Stimulated activated naive CD4-positive, alpha-beta T cell (primary cell): ENCODE results near the gene ANKS1A.
"Not testable (repeated sequence)": the region's sequence is repeated elsewhere in the genome, so short reads cannot be mapped to it uniquely, and the experiment has no call there.

Source experiments
- DNase-seq, 6 experiments: peaks; one replicate each; lab custom pipeline; 2025; lab: John Stamatoyannopoulos, UW

Gene ANKS1A

DNA sequence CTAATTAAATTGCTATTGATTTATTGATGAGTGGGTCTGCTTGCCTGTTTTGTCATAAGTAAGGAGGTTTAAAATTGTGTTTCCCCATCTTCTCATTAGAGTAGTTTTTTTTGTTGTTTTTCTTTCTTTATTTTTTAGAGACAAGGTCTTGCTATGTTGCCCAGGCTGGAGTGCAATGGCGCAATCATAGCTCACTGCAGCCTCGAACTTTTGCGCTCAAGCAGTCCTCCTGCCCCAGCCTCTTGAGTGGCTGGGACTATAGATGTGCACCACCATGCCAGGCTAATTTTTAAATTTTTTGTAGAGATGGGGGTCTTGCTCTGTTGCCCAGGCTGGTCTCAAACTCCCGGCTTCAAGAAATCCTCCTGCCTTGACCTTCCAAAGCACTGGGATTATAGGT lies 31.0 kb downstream of the ANKS1A start:
- DNase-seq, result no peak

DNA sequence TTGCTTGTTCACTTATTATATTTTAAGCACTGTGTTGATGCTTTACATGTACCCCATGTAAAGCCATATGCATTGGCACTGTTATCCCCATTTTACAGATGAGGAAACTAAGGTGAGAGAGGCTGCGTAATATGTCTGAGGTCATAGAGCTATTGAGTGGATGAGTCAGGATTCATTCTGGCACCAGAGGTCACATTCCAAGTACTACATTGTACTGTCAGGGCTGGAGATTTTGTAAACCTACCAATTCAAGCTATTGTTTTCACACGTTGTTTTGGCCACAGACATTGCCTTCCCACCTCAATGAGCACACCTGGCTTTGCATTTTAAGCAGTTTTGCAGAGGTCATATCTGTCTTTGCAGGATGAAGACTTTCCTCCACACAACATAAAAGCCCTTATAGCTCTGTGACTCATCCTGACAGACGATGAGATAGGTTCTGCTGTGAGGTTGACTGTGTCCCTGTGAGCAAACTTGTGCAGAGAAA lies 33.2 kb downstream of the ANKS1A start:
- DNase-seq, result no peak

DNA sequence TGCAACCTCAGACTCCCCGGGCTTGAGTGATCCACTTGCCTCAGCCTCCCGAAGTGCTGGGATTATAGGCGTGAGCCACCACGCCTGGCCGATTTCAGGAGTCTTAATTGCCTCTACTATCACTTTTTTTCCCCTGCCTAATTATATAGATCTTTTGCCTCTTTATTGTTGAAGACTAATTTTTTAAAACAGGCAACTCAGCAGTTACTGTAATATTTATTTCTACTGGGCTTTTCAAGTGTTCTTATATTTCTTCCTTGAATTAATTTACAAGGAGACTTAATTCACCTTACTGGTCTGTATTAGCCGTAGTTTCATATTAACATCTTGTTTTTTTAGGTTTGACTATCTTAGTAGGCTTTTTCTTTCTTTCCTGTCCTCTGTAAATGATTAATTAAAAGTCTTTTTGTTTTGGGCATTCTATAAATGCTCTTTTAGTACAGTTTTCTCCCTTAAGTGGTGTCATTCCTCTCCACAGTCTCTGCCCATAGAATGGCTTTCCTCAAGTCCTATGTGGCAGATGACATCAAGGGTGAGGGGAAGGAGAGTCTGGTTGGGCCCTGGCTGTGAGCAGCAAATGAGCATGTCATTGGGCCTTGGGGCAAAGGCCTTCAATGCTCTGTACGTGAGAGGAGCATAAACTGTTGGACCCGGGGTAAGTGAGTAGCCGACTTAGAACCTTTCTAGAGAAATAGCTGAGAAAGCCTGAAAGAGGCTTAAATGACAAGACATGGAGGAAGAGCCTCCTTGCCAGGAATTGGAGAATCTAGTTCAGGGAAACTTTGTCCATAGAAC lies 36.0 kb downstream of the ANKS1A start:
- DNase-seq, result no peak

DNA sequence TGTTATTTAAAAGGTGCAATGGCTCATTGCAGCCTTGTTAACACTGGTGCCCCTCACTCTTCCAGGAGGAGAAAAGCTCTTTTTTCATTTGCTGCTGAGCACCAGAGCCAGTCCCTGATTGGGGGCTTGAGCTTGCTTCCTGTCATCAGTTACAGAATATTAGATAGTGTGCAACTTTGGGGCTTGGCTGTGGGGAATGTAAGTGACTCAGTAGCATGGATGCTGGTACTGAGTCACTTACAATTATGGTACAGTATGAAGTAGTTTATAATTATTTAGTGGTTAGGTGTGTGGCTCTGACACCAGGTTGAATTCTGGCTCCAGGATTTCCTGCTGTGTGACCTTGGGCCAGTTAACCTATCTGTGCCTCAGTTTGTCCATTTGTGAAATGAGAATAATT lies 37.6 kb downstream of the ANKS1A start:
- DNase-seq, result no peak

DNA sequence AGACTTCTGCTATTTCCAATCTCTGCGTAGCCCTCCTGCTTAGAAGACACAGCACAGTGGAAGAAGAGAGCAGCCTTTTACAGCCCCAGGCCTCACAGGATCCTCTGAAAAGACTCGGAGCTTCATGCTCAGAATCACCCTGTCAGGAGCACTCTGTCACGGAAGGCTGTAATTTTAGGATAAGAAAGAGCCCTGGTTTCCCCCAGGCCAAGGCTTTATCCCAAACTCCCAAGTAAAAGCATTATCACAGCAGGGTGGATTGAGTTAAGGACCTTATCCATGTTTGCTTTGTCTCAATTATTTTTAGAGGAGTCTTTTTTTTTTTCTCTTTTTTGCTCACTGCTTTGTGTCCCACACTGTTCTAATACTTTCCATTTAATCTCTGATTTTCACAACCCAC lies 39.2 kb downstream of the ANKS1A start:
- DNase-seq, result no peak

DNA sequence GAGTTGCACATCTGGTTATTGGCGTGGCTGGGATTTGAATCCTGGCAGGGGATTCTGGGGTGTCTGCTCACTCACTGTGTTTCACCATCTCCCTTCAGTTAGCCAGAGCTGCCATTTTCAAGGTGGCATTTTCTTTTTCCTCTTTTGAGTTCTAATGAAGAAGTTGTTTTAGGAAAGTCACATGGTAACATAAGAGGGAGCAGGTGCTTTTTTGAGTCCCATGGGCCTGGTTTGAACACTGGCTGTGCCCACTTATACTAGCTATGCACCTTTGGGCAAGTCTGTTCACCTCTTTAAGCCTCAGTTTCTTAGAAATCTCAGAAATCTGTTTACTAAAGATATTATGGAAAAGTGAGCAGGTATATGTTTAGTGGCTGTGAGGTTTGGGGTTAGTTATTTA lies 39.6 kb downstream of the ANKS1A start:
- DNase-seq, result no peak

DNA sequence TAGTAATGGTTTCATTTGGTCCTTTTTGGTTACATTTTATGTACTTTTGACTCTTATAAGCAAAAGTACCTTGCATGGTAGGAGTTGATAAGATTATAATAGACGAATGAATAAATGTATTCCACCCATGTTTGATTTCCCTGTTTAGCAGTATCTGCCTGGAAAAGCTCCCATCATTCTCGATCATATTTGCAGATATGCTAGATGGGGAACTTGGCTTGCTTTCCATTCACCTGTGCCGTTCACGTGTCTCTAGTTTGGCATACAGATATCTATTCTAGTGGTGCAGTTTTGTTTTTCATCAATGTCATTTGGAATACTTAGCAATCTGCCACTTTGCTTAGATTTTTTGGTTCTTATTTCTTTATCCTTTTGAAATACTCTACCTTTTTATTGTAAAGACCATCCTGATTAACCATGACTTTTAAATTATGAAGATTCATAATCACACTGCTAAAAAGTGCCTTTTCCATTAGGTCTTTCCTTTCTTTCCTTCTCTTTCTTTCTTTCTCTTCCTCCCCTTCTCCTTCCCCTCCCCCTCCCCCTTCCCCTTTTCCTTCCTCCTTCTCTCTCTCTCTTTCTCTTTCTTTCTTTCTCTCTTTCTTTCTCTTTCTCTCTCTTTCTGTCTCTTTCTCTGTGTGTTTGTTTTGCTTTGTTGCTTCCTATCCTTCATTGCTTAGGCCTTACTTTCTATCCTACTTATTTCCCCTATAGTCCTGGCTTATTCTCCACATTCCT lies 40.4 kb downstream of the ANKS1A start:
- DNase-seq, result no peak

DNA sequence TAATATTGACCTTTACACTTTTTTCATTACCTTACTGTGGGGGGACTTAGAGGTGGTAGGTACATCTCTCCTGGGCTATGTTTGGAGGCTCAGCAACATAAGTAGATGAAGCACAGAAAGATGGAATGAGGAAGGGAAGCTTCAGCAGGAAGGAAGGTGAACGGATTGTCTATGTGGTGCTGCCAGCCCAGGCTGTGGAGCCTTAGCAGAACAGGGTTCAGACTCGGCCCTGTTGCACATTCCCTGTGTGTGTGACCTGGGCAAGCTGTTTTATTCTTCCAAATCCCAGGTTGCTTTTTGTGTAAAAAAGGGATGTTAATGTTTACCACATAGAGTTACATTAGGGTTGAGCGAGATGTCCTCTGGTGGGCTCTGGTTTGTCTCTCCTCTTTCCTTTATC lies 41.2 kb downstream of the ANKS1A start:
- DNase-seq, result no peak

DNA sequence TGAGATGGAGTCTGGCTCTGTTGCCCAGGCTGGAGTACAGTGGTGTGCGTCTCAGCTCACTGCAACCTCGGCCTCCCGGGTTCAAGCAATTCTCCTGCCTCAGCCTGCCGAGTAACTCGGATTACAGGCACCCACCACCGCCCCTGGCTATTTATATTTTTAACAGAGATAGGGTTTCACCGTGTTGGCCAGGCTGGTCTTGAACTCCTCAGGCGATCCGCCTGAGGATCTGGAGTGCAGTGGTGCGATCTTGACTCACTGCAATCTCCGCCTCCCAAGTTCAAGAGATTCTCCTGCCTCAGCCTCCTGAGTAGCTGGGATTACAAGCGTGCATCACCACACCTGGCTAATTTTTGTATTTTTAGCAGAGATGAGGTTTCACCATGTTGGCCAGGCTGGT lies 43.1 kb downstream of the ANKS1A start:
- not testable (repeated sequence) for DNase-seq

DNA sequence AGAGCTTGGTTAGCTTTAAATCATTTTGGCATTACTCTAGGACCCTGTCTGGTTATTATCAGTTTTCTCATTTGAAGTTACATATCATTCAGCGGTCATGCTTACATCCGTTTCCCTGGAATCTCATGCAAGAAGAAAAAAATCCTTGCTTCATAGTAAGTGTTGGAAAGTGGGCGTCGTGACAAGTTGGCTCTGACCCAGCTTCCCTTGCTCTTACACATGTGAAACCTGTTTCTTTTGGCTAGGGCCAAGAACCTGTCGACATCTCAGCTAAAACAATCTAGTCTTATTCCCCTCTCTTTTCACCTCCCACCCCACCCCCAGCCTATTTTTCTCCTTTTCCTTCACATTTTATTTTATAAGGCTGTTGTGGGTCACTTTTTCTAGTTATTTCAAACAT lies 45.5 kb downstream of the ANKS1A start:
- no peak for DNase-seq

DNA sequence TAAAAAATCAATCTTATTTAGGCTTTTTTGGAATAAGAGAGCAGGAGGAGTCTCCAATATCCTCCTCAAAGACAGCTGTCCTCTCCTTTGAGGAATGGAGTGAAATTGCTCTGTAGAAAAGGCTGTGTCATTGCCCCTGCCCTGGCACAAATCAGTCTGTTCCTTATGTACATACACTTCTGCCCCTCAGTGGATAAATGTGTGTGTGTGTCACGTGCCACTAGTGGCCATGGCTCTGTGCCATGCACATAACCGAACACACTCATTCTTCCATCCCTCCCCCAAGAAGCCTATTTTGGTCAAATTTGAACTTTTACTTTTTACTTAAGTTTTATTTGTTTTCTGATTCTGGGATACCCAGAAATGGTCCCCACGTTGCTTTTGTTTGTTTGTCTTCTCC lies 49.2 kb downstream of the ANKS1A start:
- DNase-seq, result no peak

DNA sequence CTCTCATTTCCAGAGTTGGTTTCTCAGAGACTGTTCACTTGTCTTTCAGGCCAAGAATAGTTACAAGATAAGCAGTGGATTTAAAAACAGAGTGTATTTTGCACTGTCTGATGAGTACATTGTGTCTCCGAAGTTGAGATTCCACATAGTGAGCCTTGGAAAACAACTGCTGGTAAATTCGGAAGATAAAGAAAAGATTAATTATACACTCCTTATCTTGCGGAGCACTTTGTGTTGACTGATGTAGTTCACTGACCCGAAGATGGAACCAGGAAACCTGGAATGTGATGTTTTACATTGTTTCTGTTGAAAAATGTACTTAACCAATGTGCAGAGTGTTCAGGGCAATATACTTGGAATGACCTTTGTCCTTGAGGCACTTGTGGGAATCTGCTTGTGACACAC lies 51.0 kb downstream of the ANKS1A start:
- no peak for DNase-seq

DNA sequence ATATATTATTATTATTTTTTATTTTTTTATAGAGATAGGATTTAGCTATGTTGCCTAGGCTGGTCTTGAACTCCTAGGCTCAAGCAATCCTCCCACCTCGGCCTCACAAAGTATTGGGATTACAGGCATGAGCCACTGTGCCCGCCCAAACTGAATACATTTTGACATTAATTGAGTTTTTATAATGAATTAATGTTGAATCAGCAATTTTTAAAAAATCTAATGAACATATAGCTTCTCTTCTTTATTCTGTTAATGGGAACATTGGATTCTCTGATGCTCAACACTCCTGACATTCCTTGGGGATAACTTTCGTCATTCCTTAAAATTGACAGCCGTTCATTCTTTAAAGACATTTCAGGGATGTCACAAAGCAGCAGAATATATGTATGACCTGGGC lies 52.4 kb downstream of the ANKS1A start:
- DNase-seq, result no peak

DNA sequence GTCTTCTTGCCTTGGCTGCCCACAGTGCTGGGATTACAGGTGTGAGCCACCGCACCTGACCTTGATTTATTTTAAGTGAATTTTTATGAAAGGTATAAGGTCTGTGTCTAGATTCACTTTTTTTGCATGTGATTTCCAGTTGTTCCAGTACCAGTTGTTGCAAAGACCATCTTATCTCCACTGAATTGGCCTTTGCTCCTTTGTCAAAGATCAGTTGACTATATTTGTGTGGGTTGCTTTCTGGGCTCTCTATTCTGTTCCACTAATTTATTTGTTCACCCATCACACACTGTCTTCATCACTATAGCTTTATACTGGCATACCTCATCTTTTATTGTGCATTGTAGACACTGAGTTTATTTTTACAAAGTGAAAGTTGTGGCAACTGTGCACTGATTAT lies 56.3 kb downstream of the ANKS1A start:
- no peak for DNase-seq

DNA sequence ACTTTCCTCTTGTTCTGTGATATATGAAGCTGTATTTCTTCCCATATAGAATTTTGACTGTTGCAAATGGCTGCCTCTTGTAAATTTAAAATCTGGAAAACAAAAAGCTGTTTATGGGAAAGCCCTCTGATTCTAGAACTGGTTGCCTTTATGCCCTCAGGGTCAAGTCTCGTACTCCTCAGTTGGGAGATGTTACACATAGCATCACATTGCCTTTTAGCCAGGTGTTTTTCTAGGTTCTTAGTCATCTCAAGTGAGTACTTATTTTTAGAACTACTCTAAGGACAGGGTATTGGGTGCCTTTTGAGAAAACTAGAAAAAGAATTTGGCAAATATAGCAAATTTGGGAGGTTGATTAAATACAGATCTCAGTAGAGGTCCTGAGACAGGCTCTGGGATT lies 58.5 kb downstream of the ANKS1A start:
- DNase-seq, result no peak

DNA sequence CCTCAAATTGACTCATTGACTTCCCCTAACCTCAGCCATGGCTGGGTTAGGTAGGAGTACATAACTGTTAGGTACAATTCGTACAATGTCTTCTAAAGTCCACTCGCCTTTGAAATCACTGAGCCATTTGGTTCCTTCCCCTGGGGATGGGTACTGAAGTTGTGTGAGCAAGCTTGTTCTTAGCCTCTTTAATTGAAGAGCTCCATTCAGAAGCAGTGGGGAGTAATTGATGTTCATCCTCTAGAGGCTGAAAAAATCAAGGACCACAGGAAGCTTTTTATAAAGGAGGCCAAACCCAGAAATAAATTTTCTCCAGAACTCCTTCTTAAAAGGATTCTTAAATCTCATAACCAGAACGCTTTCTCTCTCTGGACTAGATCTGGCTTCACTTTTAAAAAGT lies 60.6 kb downstream of the ANKS1A start:
- no peak for DNase-seq

DNA sequence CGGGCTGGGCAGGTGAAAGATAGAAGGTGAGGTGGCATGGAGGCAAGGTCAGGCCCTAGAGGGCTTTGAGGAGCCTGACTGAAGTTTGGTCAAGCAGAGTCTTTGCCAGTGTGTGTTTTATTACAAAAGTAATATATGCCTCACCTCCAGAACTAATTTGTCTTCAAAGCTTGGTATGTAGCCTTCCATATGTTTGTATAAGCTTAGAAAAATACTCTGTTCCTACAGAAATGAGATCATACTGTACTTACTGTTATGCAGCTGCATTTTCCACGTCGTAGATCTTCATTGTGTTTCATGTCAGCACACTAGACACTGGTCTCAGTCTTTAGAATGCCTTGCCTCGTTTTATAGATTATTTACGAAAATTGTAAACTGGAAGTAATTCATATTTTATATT lies 61.8 kb downstream of the ANKS1A start:
- DNase-seq, result no peak

DNA sequence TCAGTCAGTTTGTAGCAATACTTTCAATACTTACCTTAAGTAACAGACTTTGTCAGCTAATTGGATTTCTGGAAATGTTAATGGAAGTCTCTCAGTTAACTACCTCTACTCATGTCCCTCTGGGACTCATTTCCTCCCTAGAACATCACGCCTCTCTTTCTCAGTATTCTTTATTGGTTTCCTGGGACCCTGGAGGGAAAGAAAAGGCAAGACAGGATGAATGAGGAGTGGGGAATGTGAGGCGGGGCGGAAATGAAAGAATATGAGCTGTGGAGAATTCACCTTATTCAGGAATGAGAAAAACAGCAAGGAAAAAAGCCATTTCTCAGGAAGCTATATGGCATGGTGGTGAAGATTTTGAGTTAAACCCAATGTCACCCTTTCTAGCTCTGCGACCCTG lies 62.7 kb downstream of the ANKS1A start:
- no peak for DNase-seq

DNA sequence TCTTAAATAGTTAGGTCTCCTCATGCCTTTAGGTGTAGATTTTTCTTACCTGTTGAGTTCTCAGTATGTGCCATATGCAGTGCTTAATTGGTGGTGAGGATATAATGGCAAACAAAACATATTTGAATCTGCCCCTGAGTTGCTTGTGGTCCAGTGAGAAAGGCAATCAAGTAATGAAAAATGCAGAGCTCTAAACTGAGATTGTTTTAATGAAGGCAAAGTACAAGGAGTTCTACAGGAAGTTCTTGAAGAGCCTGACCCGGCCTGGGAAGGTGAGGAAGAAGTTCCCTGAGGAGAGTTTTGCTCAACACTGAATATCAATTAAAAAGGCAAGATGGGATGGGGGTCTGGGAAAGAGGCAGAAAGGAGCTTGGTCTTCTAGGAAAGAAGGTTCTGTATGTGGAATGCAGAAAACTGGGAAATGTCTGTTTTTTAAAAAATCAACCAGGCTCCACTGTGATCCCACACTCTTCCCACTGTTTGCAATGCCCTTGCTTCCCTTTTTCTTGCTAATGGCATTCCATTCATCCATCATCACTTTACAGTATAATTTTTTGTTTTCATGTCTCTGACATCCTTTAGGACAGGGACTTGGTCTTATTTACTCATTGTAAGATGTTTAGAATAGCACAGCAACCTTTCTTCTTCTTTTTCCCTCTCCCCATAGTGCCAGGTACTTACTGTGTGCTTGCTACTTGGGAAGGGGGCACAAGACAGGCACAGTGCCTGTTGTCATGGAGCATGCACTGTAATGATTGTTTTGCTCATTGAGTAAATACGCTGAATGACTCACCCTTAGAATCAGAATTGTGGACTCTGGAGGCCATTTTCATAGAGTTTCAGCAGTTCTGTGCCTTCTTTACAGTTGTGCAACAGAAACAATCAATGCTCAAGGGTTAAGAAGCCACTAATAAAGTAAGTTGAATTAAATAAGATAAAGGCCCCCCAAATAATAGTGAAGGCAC lies 64.3 kb downstream of the ANKS1A start:
- no peak for DNase-seq

DNA sequence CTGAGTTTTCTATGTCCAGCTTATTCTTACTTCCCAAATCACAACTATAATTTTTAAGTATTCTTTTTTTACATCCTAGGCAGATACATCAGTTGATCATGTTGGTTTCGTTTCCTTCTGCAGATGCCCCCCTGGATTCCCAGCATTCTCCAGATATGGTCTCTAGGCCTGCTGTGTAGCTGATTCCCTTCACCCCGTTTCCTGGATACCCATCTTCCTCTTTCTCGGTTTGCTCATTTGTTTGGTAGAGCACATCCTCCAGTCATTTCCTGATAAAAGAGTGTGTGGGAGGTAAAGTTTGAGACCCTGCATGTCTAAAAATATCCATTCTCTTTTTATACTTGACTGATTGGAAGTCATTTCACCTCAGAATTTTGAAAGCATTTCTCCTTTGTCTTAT lies 66.4 kb downstream of the ANKS1A start:
- DNase-seq, result no peak

DNA sequence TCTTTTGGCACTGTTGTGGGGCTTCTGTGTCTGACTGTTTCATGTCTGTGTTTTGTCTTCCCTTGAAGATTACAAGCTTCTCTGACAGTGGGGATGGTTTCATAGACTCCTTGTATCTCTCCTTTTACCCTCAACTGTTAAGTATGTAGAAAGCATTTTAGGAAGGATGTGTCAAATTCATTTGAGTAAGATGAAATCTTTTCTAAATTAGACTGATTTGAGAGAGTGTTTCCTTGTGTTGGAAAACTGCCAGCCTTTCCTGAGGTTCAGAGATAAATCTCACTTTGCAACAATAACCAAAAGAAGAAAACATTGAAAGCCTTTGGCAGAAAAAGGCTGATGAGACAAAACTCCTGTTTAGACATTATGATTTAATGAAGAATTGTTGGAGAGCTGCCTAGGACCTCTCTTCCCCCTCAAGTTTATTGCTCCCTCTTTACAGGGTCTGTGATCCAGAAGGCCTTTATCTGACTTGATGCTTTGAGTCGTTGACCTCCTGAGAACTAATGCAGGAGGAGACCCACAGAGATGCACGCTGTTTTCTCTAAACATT lies 68.3 kb downstream of the ANKS1A start:
- no peak for DNase-seq

DNA sequence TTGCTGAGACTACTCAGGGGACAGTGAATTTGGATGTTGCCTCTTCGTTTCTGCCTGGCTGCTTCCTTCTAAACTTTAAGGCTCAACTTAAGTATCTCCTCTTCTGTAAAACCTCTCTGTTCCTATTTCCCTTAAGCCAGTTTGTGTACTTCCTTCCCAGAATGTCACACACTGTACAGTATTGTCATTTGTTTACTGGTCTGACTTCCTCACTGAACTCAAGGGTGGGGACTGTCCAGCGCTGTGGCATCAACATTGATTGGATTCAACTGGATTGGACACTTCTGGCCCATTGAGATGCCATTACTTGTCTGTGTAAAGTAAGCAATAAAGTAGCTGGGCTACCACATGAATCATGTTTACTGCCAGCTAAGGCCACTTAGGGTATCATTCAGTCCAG lies 69.7 kb downstream of the ANKS1A start:
- no peak for DNase-seq
